ENCODE measurements around the gene LRPPRC.

DNA sequence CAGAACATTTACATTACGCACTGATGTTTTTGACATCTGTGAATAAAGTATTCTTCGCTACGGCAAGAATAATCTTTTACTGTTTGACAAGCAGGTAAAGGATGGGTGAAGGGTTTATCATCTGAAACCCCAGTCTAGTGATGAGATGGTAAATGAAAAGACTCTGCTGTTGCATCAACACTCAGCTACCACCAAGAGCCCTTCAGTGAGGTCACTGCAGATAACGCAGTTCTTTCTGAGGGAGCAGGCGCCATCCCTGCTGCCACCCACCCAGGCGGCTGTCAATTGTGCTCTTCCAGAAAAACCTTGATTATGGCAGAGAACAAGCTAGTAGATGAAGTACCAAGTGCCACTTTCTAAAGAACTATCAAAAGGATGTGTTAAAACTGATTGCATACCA lies 98.3 kb downstream of the LRPPRC start:
- TF ChIP-seq NFIC (IDR thresholded peaks at IDR 0.05), result no peak
- no peak for TF ChIP-seq EGR1 (IDR thresholded peaks at IDR 0.05)
- no peak for TF ChIP-seq YY1 (IDR thresholded peaks at IDR 0.05; ENCODE audit: low read depth)
- no peak for TF ChIP-seq CEBPB (IDR thresholded peaks at IDR 0.05)
- no peak for TF ChIP-seq CREB1 (IDR thresholded peaks at IDR 0.05; ENCODE audit: low read depth)
- TF ChIP-seq, protein P1, sequence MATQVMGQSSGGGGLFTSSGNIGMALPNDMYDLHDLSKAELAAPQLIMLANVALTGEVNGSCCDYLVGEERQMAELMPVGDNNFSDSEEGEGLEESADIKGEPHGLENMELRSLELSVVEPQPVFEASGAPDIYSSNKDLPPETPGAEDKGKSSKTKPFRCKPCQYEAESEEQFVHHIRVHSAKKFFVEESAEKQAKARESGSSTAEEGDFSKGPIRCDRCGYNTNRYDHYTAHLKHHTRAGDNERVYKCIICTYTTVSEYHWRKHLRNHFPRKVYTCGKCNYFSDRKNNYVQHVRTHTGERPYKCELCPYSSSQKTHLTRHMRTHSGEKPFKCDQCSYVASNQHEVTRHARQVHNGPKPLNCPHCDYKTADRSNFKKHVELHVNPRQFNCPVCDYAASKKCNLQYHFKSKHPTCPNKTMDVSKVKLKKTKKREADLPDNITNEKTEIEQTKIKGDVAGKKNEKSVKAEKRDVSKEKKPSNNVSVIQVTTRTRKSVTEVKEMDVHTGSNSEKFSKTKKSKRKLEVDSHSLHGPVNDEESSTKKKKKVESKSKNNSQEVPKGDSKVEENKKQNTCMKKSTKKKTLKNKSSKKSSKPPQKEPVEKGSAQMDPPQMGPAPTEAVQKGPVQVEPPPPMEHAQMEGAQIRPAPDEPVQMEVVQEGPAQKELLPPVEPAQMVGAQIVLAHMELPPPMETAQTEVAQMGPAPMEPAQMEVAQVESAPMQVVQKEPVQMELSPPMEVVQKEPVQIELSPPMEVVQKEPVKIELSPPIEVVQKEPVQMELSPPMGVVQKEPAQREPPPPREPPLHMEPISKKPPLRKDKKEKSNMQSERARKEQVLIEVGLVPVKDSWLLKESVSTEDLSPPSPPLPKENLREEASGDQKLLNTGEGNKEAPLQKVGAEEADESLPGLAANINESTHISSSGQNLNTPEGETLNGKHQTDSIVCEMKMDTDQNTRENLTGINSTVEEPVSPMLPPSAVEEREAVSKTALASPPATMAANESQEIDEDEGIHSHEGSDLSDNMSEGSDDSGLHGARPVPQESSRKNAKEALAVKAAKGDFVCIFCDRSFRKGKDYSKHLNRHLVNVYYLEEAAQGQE (IDR thresholded peaks at IDR 0.05; ENCODE audit: low read depth), result no peak
- no peak for TF ChIP-seq ZBTB7A (IDR thresholded peaks at IDR 0.05; ENCODE audit: low read depth)
- no peak for TF ChIP-seq EP300 (IDR thresholded peaks at IDR 0.05; ENCODE audit: borderline replicate concordance)
